K562 (cell line): ENCODE data around the gene SLC8A1. TPM values are rescaled to one million over a fixed set of nuclear protein-coding genes. Genes with fewer than 3 reads are reported as not detected.

Experiments
- ATAC-seq: fragments of 200-7000 bp; cut with Tn5 transposase; 3 replicates; pipeline ENCODE4 v1.9.1; 2020; ENCODE audit warnings: moderate library complexity
- BruUV-seq: library from RNA; stranded (reverse); fragments of 400-500 nt; replicated peaks from 2 replicates; lab custom pipeline; 2021; lab: Mats Ljungman, UMichigan
- CTCF ChIA-PET: fragments of 300-600 bp; formaldehyde crosslinking; extraction: SDS; loops from one replicate; lab custom pipeline; 2021; ENCODE audit warnings: low intra/inter-chr PET ratio; lab: Yijun Ruan, JAX
- POLR2A ChIA-PET: fragments of 300-600, 350-650 bp; sonication (Branson Sonifier 250); formaldehyde crosslinking; extraction: SDS; loops from one replicate; lab custom pipeline; 2021; ENCODE audit warnings: antibody characterized with exemption, inconsistent platforms; lab: Yijun Ruan, JAX
- DNase-seq, 4 experiments: peaks; one replicate each; pipeline versions ENCODE4 v3.0.0 to v3.0.0-alpha.2; 2011 to 2018; ENCODE audit warnings: low spot score in 3 of 4, mixed read lengths in 3 of 4; ENCODE audit errors: extremely low read depth in 1 of 4
- FAIRE-seq: peaks from 2 replicates; lab custom pipeline; 2011; peaks lifted over from hg19 to GRCh38; lab: Jason Lieb, UNC
- H2AFZ ChIP-seq: 2 replicates; pipeline ENCODE4 v1.6.0; 2011; ENCODE audit warnings: low read depth, low read length, control low read depth, inconsistent platforms
- H3K27ac ChIP-seq: fragments of 200-600 bp; 3 replicates; pipeline ENCODE4 v1.8.0; 2011; ENCODE audit warnings: low read depth, mild to moderate bottlenecking, control low read depth, inconsistent platforms, low read length, moderate library complexity, mixed read lengths; ENCODE audit errors: extremely low read depth
- H3K27me3 ChIP-seq, 2 experiments: fragments of 300-600 bp in 1 of 2; 2 replicates in 1 of 2; 3 replicates in 1 of 2; pipeline versions ENCODE4 v1.6.0 to v1.8.0; 2011; ENCODE audit warnings: inconsistent platforms in 2 of 2, low read length in 2 of 2, mild to moderate bottlenecking in 1 of 2, mixed read lengths in 1 of 2, moderate library complexity in 1 of 2; ENCODE audit not compliant: control insufficient read depth in 2 of 2, insufficient read depth in 2 of 2
- H3K36me3 ChIP-seq: fragments of 300-600 bp; 3 replicates; pipeline ENCODE4 v1.8.0; 2011; ENCODE audit warnings: mild to moderate bottlenecking, low read length, inconsistent platforms; ENCODE audit not compliant: control insufficient read depth, insufficient read depth
- H3K4me1 ChIP-seq, 2 experiments: fragments of 200-600 bp in 1 of 2; replicated peaks in 1 of 2; 2 replicates in 1 of 2; 3 replicates in 1 of 2; pipeline versions ENCODE4 v1.5.1 to v1.8.0; 2011; ENCODE audit warnings: inconsistent platforms in 2 of 2, low read length in 2 of 2, mild to moderate bottlenecking in 1 of 2, mixed read lengths in 1 of 2, moderate library complexity in 1 of 2; ENCODE audit not compliant: control insufficient read depth in 2 of 2, insufficient read depth in 2 of 2
- H3K4me2 ChIP-seq: 2 replicates; pipeline ENCODE4 v1.6.1; 2011; ENCODE audit warnings: low read length, control low read depth, inconsistent platforms, mixed read lengths; ENCODE audit not compliant: insufficient read depth
- H3K4me3 ChIP-seq: fragments of 200-600 bp; sonication (generic), shearing (Covaris generic); 2 replicates; pipeline ENCODE4 v1.5.1; 2016; ENCODE audit warnings: control low read depth, inconsistent platforms
- H3K79me2 ChIP-seq: fragments of 200-600 bp; 3 replicates; pipeline ENCODE4 v1.8.0; 2011; ENCODE audit warnings: low read length, inconsistent platforms; ENCODE audit not compliant: control insufficient read depth, insufficient read depth
- H3K9ac ChIP-seq, 2 experiments: 2 replicates each; pipeline versions ENCODE4 v1.6.0 to v1.6.1; 2011; ENCODE audit warnings: low read depth in 2 of 2, low read length in 2 of 2, control low read depth in 1 of 2, inconsistent platforms in 1 of 2, mild to moderate bottlenecking in 1 of 2, mixed read lengths in 1 of 2; ENCODE audit not compliant: insufficient read depth in 1 of 2
- H3K9me1 ChIP-seq: one replicate; pipeline ENCODE4 v1.6.0; 2011; ENCODE audit warnings: inconsistent platforms, mild to moderate bottlenecking, low read length, moderate library complexity; ENCODE audit not compliant: control insufficient read depth, insufficient read depth
- H3K9me3 ChIP-seq: replicated peaks from 2 replicates; pipeline ENCODE4 v1.5.1; 2011; ENCODE audit warnings: low read depth, low read length, inconsistent platforms; ENCODE audit not compliant: control insufficient read depth, insufficient read depth
- H4K20me1 ChIP-seq: replicated peaks from 2 replicates; pipeline ENCODE4 v1.6.1; 2011; ENCODE audit warnings: low read length, inconsistent platforms, mixed read lengths; ENCODE audit not compliant: control insufficient read depth, insufficient read depth
- ELK1 ChIP-seq: sonication (generic); formaldehyde crosslinking; IDR thresholded peaks from 2 replicates; pipeline ENCODE4 v1.8.1; 2022; ENCODE audit warnings: missing genetic modification reagents
- ILK ChIP-seq: fragments of 450-650 bp; IDR thresholded peaks from 2 replicates; pipeline ENCODE4 v1.6.1; 2016; ENCODE audit warnings: missing genetic modification characterization, low read depth, mild to moderate bottlenecking, missing compliant biosample characterization, moderate library complexity, borderline replicate concordance
- MYC ChIP-seq, 2 experiments: fragments of 250-450 bp in 1 of 2; sonication (Bioruptor Pico) in 1 of 2; IDR thresholded peaks; 2 replicates each; pipeline versions ENCODE4 v1.5.1 to v1.6.1; 2012 to 2021; ENCODE audit warnings: low read depth in 2 of 2, borderline replicate concordance in 1 of 2, improper control_type of control experiment in 1 of 2, low read length in 1 of 2, mild to moderate bottlenecking in 1 of 2, moderate library complexity in 1 of 2
- SRF ChIP-seq, 2 experiments: fragments of 250-450, 450-650 bp in 1 of 2; sonication (Bioruptor Pico) in 1 of 2; sonication (generic) in 1 of 2; formaldehyde crosslinking; IDR thresholded peaks; 2 replicates each; pipeline versions ENCODE4 v1.5.0 to v1.5.1; 2020 to 2022; ENCODE audit warnings: mild to moderate bottlenecking in 1 of 2, missing genetic modification reagents in 1 of 2
- ZFP30 ChIP-seq: fragments of 250-450 bp; sonication (Bioruptor Pico); IDR thresholded peaks from 2 replicates; pipeline ENCODE4 v1.8.0; 2022; ENCODE audit warnings: moderate library complexity, mild to moderate bottlenecking, inconsistent platforms, borderline replicate concordance
- ZNF444 ChIP-seq: fragments of 250-450 bp; sonication (Bioruptor Pico); IDR thresholded peaks from 2 replicates; pipeline ENCODE4 v1.4.0; 2020; ENCODE audit warnings: mild to moderate bottlenecking, moderate library complexity
- ZNF764 ChIP-seq: fragments of 250-450 bp; sonication (Bioruptor Pico); IDR thresholded peaks from 2 replicates; pipeline ENCODE4 v1.4.0; 2020; ENCODE audit warnings: low read depth, mild to moderate bottlenecking, moderate library complexity
- WGBS: fragments of 100-300 bp; shearing (Covaris generic); methylation state at CpG from one replicate; pipeline ENCODE4 v1.1.6; 2016; ENCODE audit warnings: low coverage, mixed read lengths; ENCODE audit not compliant: insufficient coverage; ENCODE audit errors: missing lambda C conversion rate; 5-methylcytosine and 5-hydroxymethylcytosine counted together
- in situ Hi-C: fragments of 300-500 bp; cut with MboI; formaldehyde crosslinking; loops from 4 replicates; pipeline ENCODE4 v1.15.0; 2018; ENCODE audit warnings: inconsistent platforms, mixed read lengths
- intact Hi-C: fragments of 100-400 bp; cut with micrococcal nuclease; formaldehyde crosslinking; loops from 2 replicates; pipeline ENCODE4 v1.14.2; 2022
- polyA plus RNA-seq, 8 experiments: library from polyadenylated mRNA; depleted of rRNA in 4 of 8; stranded (reverse) in 5 of 8; unstranded in 3 of 8; fragments of >200 nt; fragmentation: Nextera tagmentation in 2 of 8; fragmentation: Illumina TruSeq in 1 of 8; extraction: Ambion mirVana in 2 of 8; extraction: Trizol in 1 of 8; gene quantifications; 2 replicates each; pipeline versions ENCODE4 v1.2.1 to v1.2.3, GENCODE V29; 2011 to 2014; ENCODE audit warnings: inconsistent platforms in 1 of 8, missing spikeins in 1 of 8
- total RNA-seq, 7 experiments: library from RNA; depleted of rRNA in 6 of 7; stranded (reverse); fragments of >200 nt in 6 of 7; fragmentation: Illumina TruSeq in 2 of 7; extraction: Trizol in 2 of 7; gene quantifications; 2 replicates each; pipeline versions ENCODE4 v1.2.1 to v1.2.3, GENCODE V29; 2011 to 2021; ENCODE audit warnings: low replicate concordance in 1 of 7

The SLC8A1 gene
- total and polyA plus RNA-seq, 9 of the 15 experiments (the other 6 are each of a cell fraction or from before 2014, with no cell fraction given): not detected

- no peak for TF ChIP-seq ZNF764
- no peak for TF ChIP-seq ZFP30 (CRISPR knock-in tag)
- TF ChIP-seq SRF (CRISPR knock-in tag; IDR thresholded peaks at IDR 0.05): no peak
- no peak for TF ChIP-seq MYC (IDR thresholded peaks at IDR 0.05; ENCODE audit: low read depth, low read length)
- no peak for TF ChIP-seq MYC (CRISPR knock-in tag; IDR thresholded peaks at IDR 0.05; ENCODE audit: borderline replicate concordance, low read depth)
- TF ChIP-seq ELK1 (CRISPR knock-in tag): no peak
- no peak for TF ChIP-seq ZNF444 (CRISPR knock-in tag)
- TF ChIP-seq ILK (tag): no peak
- TF ChIP-seq, all 486 proteins: peak for 0
- in situ Hi-C loops: loop anchor here (25.0 kb wide), 1 partner anchor 844 kb away; no protein-coding TSS in a partner anchor
- Histone ChIP-seq H3K9ac (no peak overlapping the region), H3K9me3 (peaks cover 2% of the 10 kb centered on the region; the same call in 1 of the 2 replicates), H2AFZ (no peak overlapping the region), H4K20me1 (no peaks in the 10 kb centered on the region), H3K27ac (no peak overlapping the region), H3K4me2 (no peak overlapping the region), H3K4me1 (no peaks in the 10 kb centered on the region), H3K27me3 (no peaks in the 10 kb centered on the region), H3K4me3 (no peak overlapping the region), H3K36me3 (no peaks in the 10 kb centered on the region), H3K9me1 (no peaks in the 10 kb centered on the region), H3K79me2 (no peaks in the 10 kb centered on the region)
- intact Hi-C loops: no loop called here
- CTCF ChIA-PET: no interaction called here
- DNase-seq (no peak), ATAC-seq (no peak), FAIRE-seq (no peak)
- POLR2A ChIA-PET: no interaction called here
- BruUV-seq: no TSS peak
- 1% methylated on average over 7 of the region's 7 CpGs for whole genome bisulfite sequencing
Observed at GRCh38 chr2:40430776-40431599, 20.9 kb downstream of the SLC8A1 start.
